RWPE1 (cell line): ENCODE data around the gene SCN8A.
"Not testable (repeated sequence)": the region's sequence is repeated elsewhere in the genome, so short reads cannot be mapped to it uniquely, and the experiment has no call there.

Experiments used
- CTCF ChIA-PET: fragments of 350-600 bp; sonication (Branson Sonifier 250); formaldehyde crosslinking; extraction: SDS; loops from one replicate; lab custom pipeline; 2021; lab: Yijun Ruan, JAX
- POLR2A ChIA-PET: fragments of 400-600 bp; formaldehyde crosslinking; extraction: SDS; loops from one replicate; lab custom pipeline; 2020; ENCODE audit warnings: antibody characterized with exemption; ENCODE audit not compliant: low non-redundant PET; lab: Yijun Ruan, JAX
- DNase-seq: peaks from one replicate; pipeline ENCODE4 v3.0.0; 2012; ENCODE audit warnings: low spot score
- H3K27ac ChIP-seq: fragments of 450-650 bp; 2 replicates; pipeline ENCODE4 v1.5.1; 2017
- TF ChIP-seq, protein P1 (sequence below): fragments of 450-650 bp; conservative IDR thresholded peaks from 2 replicates; pipeline ENCODE4 v1.5.1; 2017; ENCODE audit warnings: low read depth, mild to moderate bottlenecking

The SCN8A gene

DNA sequence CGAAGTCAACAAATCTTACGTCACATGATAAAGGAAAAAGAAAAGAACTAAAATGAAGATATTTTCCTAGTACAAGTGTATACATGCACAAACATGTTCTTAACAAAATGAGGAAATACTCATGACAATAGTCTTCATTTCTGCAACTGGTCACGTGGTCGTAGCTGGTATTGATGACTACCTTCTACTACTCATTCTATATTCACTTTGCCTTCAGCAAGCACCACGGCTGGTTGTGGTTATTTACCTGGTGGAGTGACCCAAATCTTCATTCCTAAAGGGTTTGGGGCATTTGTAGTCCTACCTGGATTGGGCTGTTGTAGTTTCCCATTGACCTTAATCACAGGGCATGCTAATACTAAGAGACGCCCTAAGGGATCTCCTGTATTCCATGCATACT, 206.3 kb downstream of the SCN8A start:
- POLR2A ChIA-PET, result no interaction called here
- CTCF ChIA-PET, result no interaction called here
- no peak for DNase-seq
- TF ChIP-seq, protein P1, sequence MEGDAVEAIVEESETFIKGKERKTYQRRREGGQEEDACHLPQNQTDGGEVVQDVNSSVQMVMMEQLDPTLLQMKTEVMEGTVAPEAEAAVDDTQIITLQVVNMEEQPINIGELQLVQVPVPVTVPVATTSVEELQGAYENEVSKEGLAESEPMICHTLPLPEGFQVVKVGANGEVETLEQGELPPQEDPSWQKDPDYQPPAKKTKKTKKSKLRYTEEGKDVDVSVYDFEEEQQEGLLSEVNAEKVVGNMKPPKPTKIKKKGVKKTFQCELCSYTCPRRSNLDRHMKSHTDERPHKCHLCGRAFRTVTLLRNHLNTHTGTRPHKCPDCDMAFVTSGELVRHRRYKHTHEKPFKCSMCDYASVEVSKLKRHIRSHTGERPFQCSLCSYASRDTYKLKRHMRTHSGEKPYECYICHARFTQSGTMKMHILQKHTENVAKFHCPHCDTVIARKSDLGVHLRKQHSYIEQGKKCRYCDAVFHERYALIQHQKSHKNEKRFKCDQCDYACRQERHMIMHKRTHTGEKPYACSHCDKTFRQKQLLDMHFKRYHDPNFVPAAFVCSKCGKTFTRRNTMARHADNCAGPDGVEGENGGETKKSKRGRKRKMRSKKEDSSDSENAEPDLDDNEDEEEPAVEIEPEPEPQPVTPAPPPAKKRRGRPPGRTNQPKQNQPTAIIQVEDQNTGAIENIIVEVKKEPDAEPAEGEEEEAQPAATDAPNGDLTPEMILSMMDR, result no peak
- no peak overlapping the region for H3K27ac ChIP-seq

GRCh38 chr12:51798051-51798450, 207.0 kb downstream of the SCN8A start:
- DNase-seq, CTCF ChIA-PET, POLR2A ChIA-PET, H3K27ac ChIP-seq: not testable (repeated sequence)

DNA sequence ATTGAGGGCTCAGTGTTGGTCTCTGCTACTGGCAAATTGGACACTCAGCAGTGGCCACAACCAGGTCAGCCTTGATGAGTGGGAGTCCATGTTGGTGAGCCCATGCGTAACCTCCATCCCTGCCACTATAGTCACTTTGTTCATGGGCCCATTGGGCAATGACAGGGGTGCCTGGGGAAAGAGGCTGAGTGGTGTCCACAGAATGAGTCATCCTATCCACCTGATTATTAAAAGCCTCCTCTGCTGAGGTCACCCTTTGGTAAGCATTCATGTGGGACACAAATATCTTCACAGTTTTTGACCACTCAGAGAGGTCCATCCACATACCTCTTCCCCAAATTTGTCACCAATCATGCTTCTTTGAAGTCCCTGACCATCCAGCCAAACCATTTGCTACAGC, 207.5 kb downstream of the SCN8A start:
- no peak for DNase-seq
- H3K27ac ChIP-seq, result no peak overlapping the region
- ChIA-PET POLR2A (no interaction called here), CTCF (no interaction called here)
- TF ChIP-seq, protein P1, result no peak

- no peak overlapping the region for H3K27ac ChIP-seq
- ChIA-PET CTCF (no interaction called here), POLR2A (no interaction called here)
- DNase-seq, result no peak
- TF ChIP-seq, protein P1, result no peak
Observed at GRCh38 chr12:51801027-51801426, 210.0 kb downstream of the SCN8A start.

- TF ChIP-seq, protein P1, result no peak
- ChIA-PET CTCF (no interaction called here), POLR2A (no interaction called here)
- no peak overlapping the region for H3K27ac ChIP-seq
- no peak for DNase-seq
Observed at GRCh38 chr12:51806896-51807295, 215.9 kb downstream of the SCN8A start.

DNA sequence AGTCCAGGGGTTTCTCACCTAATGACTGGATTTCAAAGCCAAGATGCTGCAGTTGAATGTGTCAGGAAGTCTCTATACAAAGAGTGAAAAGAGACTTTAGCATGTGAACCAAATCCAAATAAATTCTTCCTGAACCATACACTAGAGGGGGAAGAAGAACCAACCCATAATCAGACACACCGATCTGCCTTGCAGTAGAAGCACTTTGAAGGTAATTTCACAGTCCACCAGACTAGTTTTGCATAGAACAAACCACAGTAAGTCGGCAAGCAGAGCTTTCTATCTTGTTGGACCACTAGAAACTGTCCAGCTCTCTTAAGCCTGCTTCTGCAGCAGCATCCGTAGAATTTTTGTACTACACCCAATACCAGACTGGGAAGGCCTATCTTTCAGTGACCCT, 218.2 kb downstream of the SCN8A start:
- no peak overlapping the region for H3K27ac ChIP-seq
- TF ChIP-seq, protein P1, result no peak
- POLR2A ChIA-PET, result no interaction called here
- CTCF ChIA-PET, result interaction anchor here (0.6 kb wide), 1 partner anchor 234 kb away, joined by 3 read pairs; no protein-coding TSS in a partner anchor
- no peak for DNase-seq

DNA sequence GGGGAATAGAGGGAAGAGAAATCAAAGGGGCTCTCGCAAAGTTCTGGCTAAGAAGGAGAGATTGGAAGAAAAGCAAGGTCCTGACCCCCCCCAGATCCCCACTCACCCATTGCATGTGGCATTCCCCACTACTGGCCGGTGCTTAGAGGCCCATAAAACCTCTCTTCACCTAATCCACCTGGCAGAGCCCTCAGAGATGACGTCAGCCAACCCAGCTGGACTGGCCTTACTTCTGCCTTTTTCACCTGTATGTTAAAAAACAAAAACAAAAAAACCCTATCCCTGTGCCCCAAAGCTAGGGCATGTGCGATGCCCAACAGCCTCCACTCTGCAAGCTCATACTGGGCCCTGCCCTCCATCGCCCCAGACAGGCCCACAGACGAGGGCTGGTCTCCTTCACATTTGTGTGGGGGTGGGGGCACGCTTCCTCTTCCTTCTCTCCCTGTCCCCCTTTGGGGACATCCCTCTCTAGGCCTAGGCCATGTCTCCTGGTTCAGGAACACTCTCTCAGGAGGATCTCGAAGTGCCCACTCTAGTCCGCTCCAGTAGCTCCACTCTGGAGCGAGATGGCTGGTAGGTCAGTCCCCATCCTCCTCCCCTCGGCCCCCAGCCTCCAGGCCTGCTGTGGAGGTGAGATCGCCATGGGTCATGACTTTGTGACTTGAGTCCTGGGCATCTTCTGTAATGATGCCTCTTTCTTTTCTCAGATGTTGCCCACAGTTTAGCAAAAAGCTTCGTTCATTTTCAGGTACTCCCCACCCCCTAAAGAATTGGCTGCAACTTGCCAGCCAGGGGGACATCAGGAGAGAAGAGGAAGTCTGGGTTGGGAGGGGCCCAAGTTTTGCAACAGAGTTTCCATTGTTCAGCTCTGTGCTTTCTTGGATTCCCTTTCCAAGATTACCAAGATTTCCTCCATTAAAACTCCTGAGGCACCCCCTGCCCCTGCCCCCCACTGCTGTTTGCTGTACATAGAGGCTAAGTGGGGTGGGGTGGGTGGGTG, 220.5 kb downstream of the SCN8A start:
- DNase-seq, result no peak
- CTCF ChIA-PET, result no interaction called here

More for the DNA sequence above, 220.5 kb downstream of the SCN8A start:
- no peak overlapping the region for H3K27ac ChIP-seq
- TF ChIP-seq, protein P1, result no peak
- POLR2A ChIA-PET, result no interaction called here
